AG04450 (cell line): ENCODE data around the gene SPACA7. TPM values are rescaled to one million over a fixed set of nuclear protein-coding genes. Genes with fewer than 3 reads are reported as not detected.

Experiments used
- CTCF ChIA-PET: fragments of 300-600, 350-600 bp; formaldehyde crosslinking; extraction: SDS; loops from one replicate; lab custom pipeline; 2022; ENCODE audit warnings: antibody characterized with exemption, inconsistent platforms; lab: Charles Lee
- POLR2A ChIA-PET: fragments of 350-600 bp; formaldehyde crosslinking; extraction: SDS; loops from one replicate; lab custom pipeline; 2021; ENCODE audit warnings: antibody characterized with exemption, inconsistent platforms; lab: Yijun Ruan, JAX
- DNase-seq: peaks from one replicate; pipeline ENCODE4 v3.0.0-alpha.2; 2011; ENCODE audit warnings: low read depth, low spot score
- H3K27ac ChIP-seq: one replicate; pipeline ENCODE4 v1.5.1; 2012; ENCODE audit warnings: low read depth, low read length, control low read depth
- H3K27me3 ChIP-seq: one replicate; pipeline ENCODE4 v1.6.0; 2012; ENCODE audit warnings: low read length; ENCODE audit not compliant: control insufficient read depth, insufficient read depth
- H3K4me3 ChIP-seq: 2 replicates; pipeline ENCODE4 v1.5.1; 2011; ENCODE audit warnings: mild to moderate bottlenecking, low read depth, low read length, control low read depth
- H3K9me3 ChIP-seq: 2 replicates; pipeline ENCODE4 v1.5.1; 2012; ENCODE audit warnings: low read length; ENCODE audit not compliant: control insufficient read depth, insufficient read depth
- polyA plus RNA-seq: library from polyadenylated mRNA; depleted of rRNA; stranded (reverse); fragments of >200 nt; gene quantifications from 2 replicates; pipeline ENCODE4 v1.2.3, GENCODE V29; 2011
- TF ChIP-seq, protein P1 (sequence below): IDR thresholded peaks from 2 replicates; pipeline ENCODE4 v1.5.1; 2011; ENCODE audit warnings: low read depth, low read length, control low read depth, inconsistent platforms

SPACA7 gene
- polyA plus RNA-seq, 1 experiment, result not detected

GRCh38 chr13:112453874-112454647 lies 77.9 kb downstream of the SPACA7 start:
- Histone ChIP-seq H3K27ac (no peak overlapping the region), H3K4me3 (no peak overlapping the region), H3K27me3 (no peaks in the 10 kb centered on the region), H3K9me3 (peaks cover 37% of the 10 kb centered on the region)
- ChIA-PET CTCF (no interaction called here), POLR2A (no interaction called here)
- no peak for DNase-seq
- TF ChIP-seq, protein P1, sequence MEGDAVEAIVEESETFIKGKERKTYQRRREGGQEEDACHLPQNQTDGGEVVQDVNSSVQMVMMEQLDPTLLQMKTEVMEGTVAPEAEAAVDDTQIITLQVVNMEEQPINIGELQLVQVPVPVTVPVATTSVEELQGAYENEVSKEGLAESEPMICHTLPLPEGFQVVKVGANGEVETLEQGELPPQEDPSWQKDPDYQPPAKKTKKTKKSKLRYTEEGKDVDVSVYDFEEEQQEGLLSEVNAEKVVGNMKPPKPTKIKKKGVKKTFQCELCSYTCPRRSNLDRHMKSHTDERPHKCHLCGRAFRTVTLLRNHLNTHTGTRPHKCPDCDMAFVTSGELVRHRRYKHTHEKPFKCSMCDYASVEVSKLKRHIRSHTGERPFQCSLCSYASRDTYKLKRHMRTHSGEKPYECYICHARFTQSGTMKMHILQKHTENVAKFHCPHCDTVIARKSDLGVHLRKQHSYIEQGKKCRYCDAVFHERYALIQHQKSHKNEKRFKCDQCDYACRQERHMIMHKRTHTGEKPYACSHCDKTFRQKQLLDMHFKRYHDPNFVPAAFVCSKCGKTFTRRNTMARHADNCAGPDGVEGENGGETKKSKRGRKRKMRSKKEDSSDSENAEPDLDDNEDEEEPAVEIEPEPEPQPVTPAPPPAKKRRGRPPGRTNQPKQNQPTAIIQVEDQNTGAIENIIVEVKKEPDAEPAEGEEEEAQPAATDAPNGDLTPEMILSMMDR, result no peak

DNA sequence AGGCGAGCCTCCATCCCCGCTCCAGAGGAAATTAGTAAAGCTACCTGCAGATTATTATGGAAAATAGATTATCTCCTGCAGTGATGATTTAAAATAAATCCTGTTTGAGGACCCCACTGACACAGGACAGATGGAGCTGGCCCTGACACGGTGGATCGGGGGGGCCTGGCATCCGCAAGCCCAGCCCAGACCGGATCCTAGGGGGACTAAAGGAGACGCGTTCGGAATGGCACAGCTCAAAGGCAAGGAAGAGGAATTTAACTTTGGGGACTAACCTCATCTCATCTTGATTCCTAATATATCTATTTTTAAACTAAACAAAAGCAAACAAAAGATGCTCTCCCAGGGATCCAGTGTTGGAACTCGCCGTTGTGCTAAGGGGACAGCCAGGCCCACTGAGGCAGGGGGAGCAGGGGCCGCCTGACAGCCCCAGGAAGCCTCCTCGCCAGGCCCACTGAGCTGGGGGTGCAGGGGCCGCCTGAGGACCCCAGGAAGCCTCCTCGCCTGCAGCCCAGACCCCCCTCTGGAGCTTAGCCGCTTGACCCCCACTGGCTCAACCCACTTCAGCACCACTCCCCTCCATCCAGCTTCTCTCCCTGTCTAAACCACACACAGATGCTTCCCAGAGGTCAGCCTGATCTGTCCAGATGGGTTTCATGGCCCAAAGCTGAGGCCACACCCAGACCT lies 78.6 kb downstream of the SPACA7 start:
- ChIA-PET POLR2A (no interaction called here), CTCF (no interaction called here)
- Histone ChIP-seq H3K9me3 (peaks cover 37% of the 10 kb centered on the region), H3K27ac (no peak overlapping the region), H3K27me3 (no peaks in the 10 kb centered on the region), H3K4me3 (no peak overlapping the region)
- TF ChIP-seq, protein P1, result no peak
- DNase-seq, result no peak

DNA sequence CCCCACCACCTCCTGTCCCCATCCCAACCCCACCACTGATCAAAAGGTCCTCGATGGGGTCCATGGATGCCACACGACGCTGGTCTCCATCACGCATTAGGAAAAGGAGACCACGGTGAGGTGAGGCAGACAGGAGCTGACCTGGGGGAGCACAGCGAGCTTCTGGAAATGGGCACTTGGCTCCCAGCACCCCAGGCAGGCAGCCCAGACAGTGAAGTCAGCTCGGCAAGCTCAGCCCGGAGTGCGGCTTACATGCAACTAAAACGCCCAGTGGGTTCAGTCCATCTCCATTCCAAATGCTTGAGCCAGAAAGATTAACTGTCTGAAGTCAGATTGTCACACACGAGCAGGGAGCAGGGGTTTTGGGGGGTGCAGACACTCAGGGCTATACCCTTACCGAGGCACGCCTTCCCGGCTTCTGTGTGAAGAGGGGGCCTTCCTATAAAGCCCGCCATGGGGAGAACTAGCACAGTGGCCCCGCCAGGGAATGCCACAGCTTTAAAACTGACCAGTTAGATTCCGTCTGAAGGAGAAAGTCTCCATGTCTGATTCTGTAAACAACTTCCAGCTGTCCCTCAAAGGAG lies 79.4 kb downstream of the SPACA7 start:
- Histone ChIP-seq H3K27me3 (no peaks in the 10 kb centered on the region), H3K27ac (no peak overlapping the region), H3K4me3 (no peak overlapping the region), H3K9me3 (peaks cover 37% of the 10 kb centered on the region)
- DNase-seq, result no peak
- ChIA-PET CTCF (no interaction called here), POLR2A (no interaction called here)
- TF ChIP-seq, protein P1, result no peak

DNA sequence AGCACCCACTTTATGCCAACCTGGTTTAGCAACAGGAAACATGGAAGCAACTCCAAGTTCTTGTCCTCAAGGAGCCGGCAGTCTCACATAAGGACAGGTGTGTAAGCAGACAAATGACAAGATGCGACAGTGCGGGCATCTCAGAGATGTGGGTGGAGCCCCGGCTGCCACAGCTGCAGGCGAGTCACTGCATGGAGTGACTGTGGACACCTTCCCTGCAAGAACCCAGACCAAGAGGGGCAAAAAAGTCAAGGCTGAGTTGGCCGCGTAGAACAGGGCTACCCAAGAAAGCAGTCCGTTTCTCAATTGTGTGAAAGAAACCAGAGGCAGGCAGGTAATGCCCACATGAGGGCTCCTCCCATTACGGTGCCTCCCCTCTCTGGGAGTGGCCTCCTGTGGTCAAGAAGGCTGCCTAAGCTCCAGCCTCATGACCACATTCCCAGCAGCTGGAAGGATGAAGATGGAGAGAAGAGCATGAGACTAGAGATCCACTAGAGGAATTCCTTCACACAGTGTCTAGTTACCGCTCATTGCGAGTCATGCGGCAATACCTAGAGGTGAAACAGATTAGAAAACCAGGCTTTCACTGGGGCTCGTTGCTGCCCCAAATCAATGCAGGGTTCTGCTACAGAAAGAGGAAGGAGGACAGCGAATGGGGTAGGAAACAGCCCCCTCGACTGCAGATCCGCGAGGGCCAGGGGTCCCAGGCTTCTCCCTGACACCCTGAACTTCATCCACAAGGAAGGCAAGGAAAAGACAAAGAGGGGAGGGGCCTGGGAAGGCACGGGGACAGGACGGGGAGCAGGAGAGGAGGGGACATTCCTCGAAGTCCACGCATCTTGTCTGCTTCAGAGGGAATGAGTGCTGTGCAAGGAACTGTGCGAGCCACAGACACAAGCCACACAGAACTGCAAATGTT lies 80.2 kb downstream of the SPACA7 start:
- ChIA-PET CTCF (no interaction called here), POLR2A (no interaction called here)
- Histone ChIP-seq H3K4me3 (no peak overlapping the region), H3K9me3 (peaks cover 36% of the 10 kb centered on the region), H3K27me3 (no peaks in the 10 kb centered on the region), H3K27ac (no peak overlapping the region)
- no peak for DNase-seq
- TF ChIP-seq, protein P1, result no peak
